HepG2 (cell line): ENCODE results near the gene CCDC74B.
"Not testable (repeated sequence)": the region's sequence is repeated elsewhere in the genome, so short reads cannot be mapped to it uniquely, and the experiment has no call there.

Experiments
- CCAR2 ChIP-seq: fragments of 200-400 bp; formaldehyde crosslinking; optimal IDR thresholded peaks from 2 replicates; pipeline ENCODE3; 2018; ENCODE audit warnings: low read depth, mild to moderate bottlenecking, low read length, moderate library complexity
- CTCF ChIP-seq: sonication (generic); formaldehyde crosslinking; IDR thresholded peaks from 2 replicates; pipeline ENCODE4 v1.5.0; 2020; ENCODE audit warnings: mild to moderate bottlenecking, missing genetic modification reagents, moderate library complexity
- E2F5 ChIP-seq: sonication (generic); formaldehyde crosslinking; conservative IDR thresholded peaks from 2 replicates; pipeline ENCODE4 v1.4.0; 2020; ENCODE audit warnings: missing genetic modification reagents
- FOXM1 ChIP-seq: sonication (generic); formaldehyde crosslinking; IDR thresholded peaks from 2 replicates; pipeline ENCODE4 v1.5.0; 2020; ENCODE audit warnings: missing genetic modification reagents
- STAG1 ChIP-seq: sonication (generic); formaldehyde crosslinking; IDR thresholded peaks from 2 replicates; pipeline ENCODE4 v1.4.0; 2020; ENCODE audit warnings: missing genetic modification reagents
- TRIM24 ChIP-seq: sonication (generic); formaldehyde crosslinking; IDR thresholded peaks from 2 replicates; pipeline ENCODE4 v1.8.0; 2022; ENCODE audit warnings: mild to moderate bottlenecking, missing genetic modification reagents
- ZFP1 ChIP-seq: IDR thresholded peaks from 2 replicates; pipeline ENCODE4 v1.6.1; 2016

GRCh38 chr2:130180404-130181324 is 35.8 kb upstream of the CCDC74B start:
- not testable (repeated sequence) for TF ChIP-seq ZFP1 (CRISPR knock-in tag); CCAR2; CTCF (CRISPR knock-in tag); E2F5; FOXM1; TRIM24 (CRISPR knock-in tag); STAG1
